ENCODE results near the gene MAML2. TPM values are rescaled to one million over a fixed set of nuclear protein-coding genes. Genes with fewer than 3 reads are reported as not detected.

MAML2 gene
- polyA plus RNA-seq, 3 donors, result 0.57 to 7.6 (median 1.2) TPM

- no peak for DNase-seq
- Histone ChIP-seq H3K36me3 (replicated peaks in 1 of 2; ENCODE audit: control insufficient read depth in 1 of 2, insufficient read depth in 2 of 2, low read length in 2 of 2) (peaks cover 6 to 10% of the 10 kb centered on the region in 2 donors), H3K4me3 (replicated peaks in 1 of 3; ENCODE audit: low read depth in 2 of 3, low read length in 3 of 3) (no peak overlapping the region), H3K27me3 (ENCODE audit: control insufficient read depth in 2 of 2, insufficient read depth in 2 of 2, low read length in 2 of 2) (no peaks in the 10 kb centered on the region), H3K9ac (ENCODE audit: insufficient read depth, low read length, poor library complexity, severe bottlenecking) (no peak overlapping the region), H3K79me2 (ENCODE audit: insufficient read depth, low read length) (no peaks in the 10 kb centered on the region), H3K9me3 (replicated peaks in 1 of 2; ENCODE audit: control insufficient read depth in 1 of 2, insufficient read depth in 1 of 2, low read length in 2 of 2) (no peaks in the 10 kb centered on the region), H3K4me1 (ENCODE audit: control insufficient read depth in 1 of 2, insufficient read depth in 2 of 2, low read length in 2 of 2) (no peaks in the 10 kb centered on the region), H2AFZ (ENCODE audit: insufficient read depth, low read depth, low read length, poor library complexity, severe bottlenecking) (no peak overlapping the region), H3K27ac (ENCODE audit: low read depth in 1 of 2, low read length in 2 of 2) (no peak overlapping the region), H4K20me1 (ENCODE audit: insufficient read depth, low read length) (no peaks in the 10 kb centered on the region), H3K4me2 (replicated peaks; ENCODE audit: extremely low read depth, low read length, poor library complexity, severe bottlenecking) (no peak overlapping the region)
- Mint-ChIP-seq H3K4me1 (no peaks in the 10 kb centered on the region), H3K4me3 (no peak overlapping the region), H3K36me3 (peaks cover 25 to 27% of the 10 kb centered on the region in 2 donors), H3K9me3 (peaks cover 0 to 3% (median 0%) of the 10 kb centered on the region in 7 donors), H3K27ac (no peak overlapping the region), H3K27me3 (ENCODE audit: low read depth in 3 of 3) (peaks cover 0 to 3% (median 0%) of the 10 kb centered on the region in 3 donors)
- intact Hi-C loops (cut with micrococcal nuclease), result no loop called here
- no peak for TF ChIP-seq CTCF (IDR thresholded peaks at IDR 0.05)
- WGBS (ENCODE audit: insufficient coverage), result no CpG with 5 or more reads among the region's 2 CpGs
Observed at GRCh38 chr11:95976550-95976949, 366.4 kb downstream of the MAML2 start.

GRCh38 chr11:95975343-95975742 lies 367.7 kb downstream of the MAML2 start:
- peaks cover 6 to 10% of the 10 kb centered on the region in 2 donors for H3K36me3 ChIP-seq (replicated peaks in 1 of 2; ENCODE audit: control insufficient read depth in 1 of 2, insufficient read depth in 2 of 2, low read length in 2 of 2)

More at GRCh38 chr11:95975343-95975742, 367.7 kb downstream of the MAML2 start:
- Histone ChIP-seq H3K27ac (ENCODE audit: low read depth in 1 of 2, low read length in 2 of 2) (no peak overlapping the region), H3K9ac (ENCODE audit: insufficient read depth, low read length, poor library complexity, severe bottlenecking) (no peak overlapping the region), H3K4me1 (ENCODE audit: control insufficient read depth in 1 of 2, insufficient read depth in 2 of 2, low read length in 2 of 2) (no peaks in the 10 kb centered on the region), H3K4me3 (replicated peaks in 1 of 3; ENCODE audit: low read depth in 2 of 3, low read length in 3 of 3) (no peak overlapping the region), H3K9me3 (replicated peaks in 1 of 2; ENCODE audit: control insufficient read depth in 1 of 2, insufficient read depth in 1 of 2, low read length in 2 of 2) (no peaks in the 10 kb centered on the region), H4K20me1 (ENCODE audit: insufficient read depth, low read length) (no peaks in the 10 kb centered on the region), H3K4me2 (replicated peaks; ENCODE audit: extremely low read depth, low read length, poor library complexity, severe bottlenecking) (no peak overlapping the region), H2AFZ (ENCODE audit: insufficient read depth, low read depth, low read length, poor library complexity, severe bottlenecking) (no peak overlapping the region), H3K27me3 (ENCODE audit: control insufficient read depth in 2 of 2, insufficient read depth in 2 of 2, low read length in 2 of 2) (no peaks in the 10 kb centered on the region), H3K79me2 (ENCODE audit: insufficient read depth, low read length) (no peaks in the 10 kb centered on the region)
- no peak overlapping the region for H3K4me3 Mint-ChIP-seq
- peaks cover 0 to 3% (median 0%) of the 10 kb centered on the region in 7 donors for H3K9me3 Mint-ChIP-seq
- peaks cover 13 to 16% of the 10 kb centered on the region in 2 donors for H3K36me3 Mint-ChIP-seq
- DNase-seq, result no peak
- H3K27me3 Mint-ChIP-seq (ENCODE audit: low read depth in 3 of 3), result peaks cover 0 to 3% (median 0%) of the 10 kb centered on the region in 3 donors
- WGBS (ENCODE audit: insufficient coverage), result no CpG with 5 or more reads among the region's 5 CpGs
- intact Hi-C loops (cut with micrococcal nuclease), result no loop called here
- TF ChIP-seq CTCF (IDR thresholded peaks at IDR 0.05), result no peak
- no peak overlapping the region for H3K27ac Mint-ChIP-seq
- no peaks in the 10 kb centered on the region for H3K4me1 Mint-ChIP-seq
